IMR-90 (cell line): Measurements from ENCODE around the gene YIPF7.

Experiments used
- MXI1 ChIP-seq: IDR thresholded peaks from 2 replicates; pipeline ENCODE4 v1.6.1; 2012; ENCODE audit warnings: low read depth, mild to moderate bottlenecking, low read length, moderate library complexity, borderline replicate concordance
- RAD21 ChIP-seq: IDR thresholded peaks from 2 replicates; pipeline ENCODE4 v1.6.1; 2012; ENCODE audit warnings: low read length, improper control_type of control experiment
- TF ChIP-seq, protein P1 (sequence below): conservative IDR thresholded peaks from 2 replicates; pipeline ENCODE4 v1.5.1; 2012; ENCODE audit warnings: mild to moderate bottlenecking, low read depth, low read length, improper control_type of control experiment
- TF ChIP-seq, protein P2 (sequence below): fragments of 150-350 bp; IDR thresholded peaks from 2 replicates; pipeline ENCODE4 v1.6.1; 2016; ENCODE audit warnings: low read depth, mild to moderate bottlenecking, low read length, moderate library complexity, borderline replicate concordance

DNA sequence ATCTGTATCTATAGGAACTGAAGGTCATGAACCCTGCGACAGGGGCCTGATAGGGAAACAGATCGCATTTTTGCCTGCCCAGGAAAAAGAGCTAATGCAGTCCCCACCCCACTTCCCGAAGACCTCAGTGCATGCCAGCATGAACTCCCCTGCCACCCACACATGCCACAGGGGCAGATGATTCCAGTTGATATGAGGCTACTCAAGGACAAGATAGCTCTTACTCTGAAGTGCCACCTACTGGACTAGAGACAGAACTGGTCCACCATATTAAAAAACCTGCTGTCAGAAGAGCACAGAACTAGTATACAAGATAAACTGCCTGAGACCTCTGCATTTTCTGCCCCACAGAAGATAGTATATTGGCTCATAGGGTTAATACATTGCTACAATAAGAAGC is 68.0 kb downstream of the YIPF7 start:
- TF ChIP-seq, protein P1, sequence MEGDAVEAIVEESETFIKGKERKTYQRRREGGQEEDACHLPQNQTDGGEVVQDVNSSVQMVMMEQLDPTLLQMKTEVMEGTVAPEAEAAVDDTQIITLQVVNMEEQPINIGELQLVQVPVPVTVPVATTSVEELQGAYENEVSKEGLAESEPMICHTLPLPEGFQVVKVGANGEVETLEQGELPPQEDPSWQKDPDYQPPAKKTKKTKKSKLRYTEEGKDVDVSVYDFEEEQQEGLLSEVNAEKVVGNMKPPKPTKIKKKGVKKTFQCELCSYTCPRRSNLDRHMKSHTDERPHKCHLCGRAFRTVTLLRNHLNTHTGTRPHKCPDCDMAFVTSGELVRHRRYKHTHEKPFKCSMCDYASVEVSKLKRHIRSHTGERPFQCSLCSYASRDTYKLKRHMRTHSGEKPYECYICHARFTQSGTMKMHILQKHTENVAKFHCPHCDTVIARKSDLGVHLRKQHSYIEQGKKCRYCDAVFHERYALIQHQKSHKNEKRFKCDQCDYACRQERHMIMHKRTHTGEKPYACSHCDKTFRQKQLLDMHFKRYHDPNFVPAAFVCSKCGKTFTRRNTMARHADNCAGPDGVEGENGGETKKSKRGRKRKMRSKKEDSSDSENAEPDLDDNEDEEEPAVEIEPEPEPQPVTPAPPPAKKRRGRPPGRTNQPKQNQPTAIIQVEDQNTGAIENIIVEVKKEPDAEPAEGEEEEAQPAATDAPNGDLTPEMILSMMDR, result no peak
- TF ChIP-seq, protein P2, sequence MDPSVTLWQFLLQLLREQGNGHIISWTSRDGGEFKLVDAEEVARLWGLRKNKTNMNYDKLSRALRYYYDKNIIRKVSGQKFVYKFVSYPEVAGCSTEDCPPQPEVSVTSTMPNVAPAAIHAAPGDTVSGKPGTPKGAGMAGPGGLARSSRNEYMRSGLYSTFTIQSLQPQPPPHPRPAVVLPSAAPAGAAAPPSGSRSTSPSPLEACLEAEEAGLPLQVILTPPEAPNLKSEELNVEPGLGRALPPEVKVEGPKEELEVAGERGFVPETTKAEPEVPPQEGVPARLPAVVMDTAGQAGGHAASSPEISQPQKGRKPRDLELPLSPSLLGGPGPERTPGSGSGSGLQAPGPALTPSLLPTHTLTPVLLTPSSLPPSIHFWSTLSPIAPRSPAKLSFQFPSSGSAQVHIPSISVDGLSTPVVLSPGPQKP, result no peak
- TF ChIP-seq RAD21 (no peak), MXI1 (no peak)
